ENCODE data around the gene PARP16.
"Not testable (repeated sequence)": the region's sequence is repeated elsewhere in the genome, so short reads cannot be mapped to it uniquely, and the experiment has no call there.

The PARP16 gene

GRCh38 chr15:65232520-65232919, 54.2 kb downstream of the PARP16 start:
- Histone ChIP-seq H3K79me2 (ENCODE audit: insufficient read depth, low read length) (no peaks in the 10 kb centered on the region), H3F3A (ENCODE audit: low read depth) (no peaks in the 10 kb centered on the region), H3K36me3 (ENCODE audit: insufficient read depth, low read length) (no peaks in the 10 kb centered on the region), H3K4me2 (ENCODE audit: low read depth, low read length, poor library complexity, severe bottlenecking) (no peak overlapping the region), H3K27me3 (ENCODE audit: insufficient read depth, low read length, poor library complexity, severe bottlenecking) (no peaks in the 10 kb centered on the region), H4K20me1 (ENCODE audit: insufficient read depth, low read length, poor library complexity, severe bottlenecking) (no peaks in the 10 kb centered on the region), H3K9me3 (ENCODE audit: insufficient read depth, low read depth, low read length) (no peaks in the 10 kb centered on the region), H3K4me3 (ENCODE audit: low read length, poor library complexity, severe bottlenecking) (no peak overlapping the region), H2AFZ (ENCODE audit: low read length) (no peak overlapping the region), H3K4me1 (ENCODE audit: insufficient read depth, low read length, poor library complexity, severe bottlenecking) (peaks cover 6% of the 10 kb centered on the region), H3K9me2 (replicated peaks; ENCODE audit: low read depth, low read length) (no peaks in the 10 kb centered on the region), H3K9ac (ENCODE audit: low read depth, low read length, poor library complexity, severe bottlenecking) (no peak overlapping the region)
- TF ChIP-seq EZH2phosphoT487 (IDR thresholded peaks at IDR 0.05; ENCODE audit: borderline replicate concordance) (no peak), CTCF (conservative IDR thresholded peaks at IDR 0.05; ENCODE audit: low read length) (no peak)

GRCh38 chr15:65231306-65231705, 55.4 kb downstream of the PARP16 start:
- no peak for TF ChIP-seq EZH2phosphoT487 (IDR thresholded peaks at IDR 0.05; ENCODE audit: borderline replicate concordance)
- no peak for TF ChIP-seq CTCF (conservative IDR thresholded peaks at IDR 0.05; ENCODE audit: low read length)
- Histone ChIP-seq H3K4me3 (ENCODE audit: low read length, poor library complexity, severe bottlenecking) (no peak overlapping the region), H3K36me3 (ENCODE audit: insufficient read depth, low read length) (no peaks in the 10 kb centered on the region), H3K4me1 (ENCODE audit: insufficient read depth, low read length, poor library complexity, severe bottlenecking) (no peaks in the 10 kb centered on the region), H3F3A (ENCODE audit: low read depth) (no peaks in the 10 kb centered on the region), H3K9me3 (ENCODE audit: insufficient read depth, low read depth, low read length) (no peaks in the 10 kb centered on the region), H3K9ac (ENCODE audit: low read depth, low read length, poor library complexity, severe bottlenecking) (no peak overlapping the region), H3K9me2 (replicated peaks; ENCODE audit: low read depth, low read length) (no peaks in the 10 kb centered on the region), H3K4me2 (ENCODE audit: low read depth, low read length, poor library complexity, severe bottlenecking) (no peak overlapping the region), H4K20me1 (ENCODE audit: insufficient read depth, low read length, poor library complexity, severe bottlenecking) (no peaks in the 10 kb centered on the region), H3K79me2 (ENCODE audit: insufficient read depth, low read length) (no peaks in the 10 kb centered on the region), H3K27me3 (ENCODE audit: insufficient read depth, low read length, poor library complexity, severe bottlenecking) (no peaks in the 10 kb centered on the region), H2AFZ (ENCODE audit: low read length) (no peak overlapping the region)

GRCh38 chr15:65226901-65227300, 59.8 kb downstream of the PARP16 start:
- H3K4me1 ChIP-seq (ENCODE audit: insufficient read depth, low read length, poor library complexity, severe bottlenecking); H3K27me3 ChIP-seq (ENCODE audit: insufficient read depth, low read length, poor library complexity, severe bottlenecking); H3K4me2 ChIP-seq (ENCODE audit: low read depth, low read length, poor library complexity, severe bottlenecking); H3K36me3 ChIP-seq (ENCODE audit: insufficient read depth, low read length); H3K79me2 ChIP-seq (ENCODE audit: insufficient read depth, low read length); H2AFZ ChIP-seq (ENCODE audit: low read length); H3K9me3 ChIP-seq (ENCODE audit: insufficient read depth, low read depth, low read length); H3K9ac ChIP-seq (ENCODE audit: low read depth, low read length, poor library complexity, severe bottlenecking); H3K4me3 ChIP-seq (ENCODE audit: low read length, poor library complexity, severe bottlenecking); H3F3A ChIP-seq (ENCODE audit: low read depth); H4K20me1 ChIP-seq (ENCODE audit: insufficient read depth, low read length, poor library complexity, severe bottlenecking); H3K9me2 ChIP-seq (replicated peaks; ENCODE audit: low read depth, low read length): not testable (repeated sequence)

- Histone ChIP-seq H3K27me3 (ENCODE audit: insufficient read depth, low read length, poor library complexity, severe bottlenecking) (no peaks in the 10 kb centered on the region), H4K20me1 (ENCODE audit: insufficient read depth, low read length, poor library complexity, severe bottlenecking) (no peaks in the 10 kb centered on the region), H3K4me3 (ENCODE audit: low read length, poor library complexity, severe bottlenecking) (no peak overlapping the region), H3K36me3 (ENCODE audit: insufficient read depth, low read length) (no peaks in the 10 kb centered on the region), H3K9me2 (replicated peaks; ENCODE audit: low read depth, low read length) (no peaks in the 10 kb centered on the region), H3K9ac (ENCODE audit: low read depth, low read length, poor library complexity, severe bottlenecking) (no peak overlapping the region), H3K79me2 (ENCODE audit: insufficient read depth, low read length) (no peaks in the 10 kb centered on the region), H3K4me2 (ENCODE audit: low read depth, low read length, poor library complexity, severe bottlenecking) (no peak overlapping the region), H3F3A (ENCODE audit: low read depth) (no peaks in the 10 kb centered on the region), H2AFZ (ENCODE audit: low read length) (no peak overlapping the region), H3K4me1 (ENCODE audit: insufficient read depth, low read length, poor library complexity, severe bottlenecking) (no peaks in the 10 kb centered on the region), H3K9me3 (ENCODE audit: insufficient read depth, low read depth, low read length) (no peaks in the 10 kb centered on the region)
- TF ChIP-seq EZH2phosphoT487 (IDR thresholded peaks at IDR 0.05; ENCODE audit: borderline replicate concordance) (no peak), CTCF (conservative IDR thresholded peaks at IDR 0.05; ENCODE audit: low read length) (no peak)
Measured at GRCh38 chr15:65226221-65226620, 60.5 kb downstream of the PARP16 start.

Data from Loucy (cell line).